Uterus (tissue), 2 donors: Measurements from ENCODE around the gene GNG12.

Experiments used
- CTCF ChIP-seq, 4 experiments: fragments of 200-600 bp in 2 of 4; fragments of 450-650 bp in 2 of 4; sonication (generic) in 2 of 4; IDR thresholded peaks; one replicate each; pipeline ENCODE4 v1.5.1; 2016 to 2019; ENCODE audit warnings: antibody characterized with exemption in 4 of 4, mild to moderate bottlenecking in 2 of 4, moderate library complexity in 1 of 4
- POLR2A ChIP-seq, 2 donors: fragments of 450-650 bp; IDR thresholded peaks; one replicate each; pipeline ENCODE4 v1.6.1; 2016; ENCODE audit warnings: antibody characterized with exemption in 2 of 2, mild to moderate bottlenecking in 1 of 2, moderate library complexity in 1 of 2

- TF ChIP-seq POLR2A (IDR thresholded peaks at IDR 0.05) (no peak), CTCF (IDR thresholded peaks at IDR 0.05) (no peak)
Measured at GRCh38 chr1:67843746-67844145, 10.5 kb upstream of the GNG12 start.
